Peyer's patch (tissue), 4 donors: ENCODE results near the gene CHRM1. TPM values are rescaled to one million over a fixed set of nuclear protein-coding genes. Genes with fewer than 3 reads are reported as not detected.

Source experiments
- DNase-seq, 3 donors: peaks; one replicate each; pipeline ENCODE4 v3.0.0-alpha.2; 2017 to 2019
- H3K27ac ChIP-seq, 4 donors: fragments of 200-600 bp; sonication (generic); one replicate each; pipeline ENCODE4 v1.5.1; 2016 to 2019
- H3K27me3 ChIP-seq, 2 donors: fragments of 200-600 bp; sonication (generic); one replicate each; pipeline ENCODE4 v1.5.1; 2019
- H3K36me3 ChIP-seq, 3 donors: fragments of 200-600 bp; sonication (generic); one replicate each; pipeline ENCODE4 v1.5.1; 2016 to 2019
- H3K4me1 ChIP-seq, 4 donors: fragments of 200-600 bp; sonication (generic); one replicate each; pipeline ENCODE4 v1.5.1; 2016 to 2019
- H3K4me3 ChIP-seq, 4 donors: fragments of 200-600 bp; sonication (generic); 1 replicate in 3 of 4; 2 replicates in 1 of 4; pipeline ENCODE4 v1.5.1; 2016 to 2019; ENCODE audit warnings: mild to moderate bottlenecking in 1 of 4
- H3K9me3 ChIP-seq, 4 donors: fragments of 200-600 bp; sonication (generic); one replicate each; pipeline ENCODE4 v1.5.1; 2016 to 2019; ENCODE audit warnings: mild to moderate bottlenecking in 1 of 4
- POLR2A ChIP-seq, 2 donors: fragments of 450-650 bp; IDR thresholded peaks; one replicate each; pipeline ENCODE4 v1.5.1; 2017; ENCODE audit warnings: antibody characterized with exemption in 2 of 2, mild to moderate bottlenecking in 2 of 2, moderate library complexity in 2 of 2
- total RNA-seq, 4 donors: library from RNA; depleted of rRNA; stranded (reverse); fragments of >200 nt; gene quantifications; one replicate each; pipeline ENCODE4 v1.1.0, GENCODE V29; 2016
- TF ChIP-seq, protein P1 (sequence below), 6 experiments: fragments of 450-650 bp in 4 of 6; fragments of 200-600 bp in 2 of 6; sonication (generic) in 1 of 6; IDR thresholded peaks; one replicate each; pipeline ENCODE4 v1.5.1; 2017 to 2019; ENCODE audit warnings: antibody characterized with exemption in 6 of 6, mild to moderate bottlenecking in 3 of 6, moderate library complexity in 1 of 6

Gene CHRM1, protein sequence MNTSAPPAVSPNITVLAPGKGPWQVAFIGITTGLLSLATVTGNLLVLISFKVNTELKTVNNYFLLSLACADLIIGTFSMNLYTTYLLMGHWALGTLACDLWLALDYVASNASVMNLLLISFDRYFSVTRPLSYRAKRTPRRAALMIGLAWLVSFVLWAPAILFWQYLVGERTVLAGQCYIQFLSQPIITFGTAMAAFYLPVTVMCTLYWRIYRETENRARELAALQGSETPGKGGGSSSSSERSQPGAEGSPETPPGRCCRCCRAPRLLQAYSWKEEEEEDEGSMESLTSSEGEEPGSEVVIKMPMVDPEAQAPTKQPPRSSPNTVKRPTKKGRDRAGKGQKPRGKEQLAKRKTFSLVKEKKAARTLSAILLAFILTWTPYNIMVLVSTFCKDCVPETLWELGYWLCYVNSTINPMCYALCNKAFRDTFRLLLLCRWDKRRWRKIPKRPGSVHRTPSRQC
- under 1 TPM in 2 of 4 donors, not detected in 2; 0.54 to 0.76 TPM for total RNA-seq

DNA sequence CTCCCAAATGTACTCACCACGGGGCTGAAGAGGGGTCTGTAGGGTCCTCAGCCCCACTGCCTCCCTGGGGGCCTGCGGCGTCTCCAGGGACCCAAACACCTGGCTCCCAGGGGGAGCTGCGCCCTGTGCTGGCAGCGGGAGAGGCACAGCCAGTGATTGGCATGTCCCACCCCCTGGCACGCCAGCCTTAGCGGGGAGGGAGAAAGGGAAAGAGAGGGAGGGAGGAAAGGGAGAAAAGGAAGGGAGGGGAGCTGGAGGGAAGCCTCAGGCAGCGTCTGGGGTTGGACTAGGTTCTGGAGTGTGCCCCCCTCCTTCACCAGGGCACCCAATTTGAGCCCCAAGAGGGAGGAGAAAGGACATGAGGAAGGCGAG lies at the start of gene CHRM1:
Gene CHRM1 (minus strand): TSS at position 163 of the 372 bp plus-strand sequence. CDS start 10,263 bp downstream, outside the sequence.
- H3K27ac ChIP-seq = no peak within 1 kb of the TSS
- peaks cover 0 to 37% of the 10 kb centered on the region in 2 donors for H3K27me3 ChIP-seq
- peak within 1 kb of the TSS in 1 of 4 donors; percentile 22 for H3K4me3 ChIP-seq
- TF ChIP-seq POLR2A (IDR thresholded peaks at IDR 0.05) = no peak
- TF ChIP-seq, protein P1, sequence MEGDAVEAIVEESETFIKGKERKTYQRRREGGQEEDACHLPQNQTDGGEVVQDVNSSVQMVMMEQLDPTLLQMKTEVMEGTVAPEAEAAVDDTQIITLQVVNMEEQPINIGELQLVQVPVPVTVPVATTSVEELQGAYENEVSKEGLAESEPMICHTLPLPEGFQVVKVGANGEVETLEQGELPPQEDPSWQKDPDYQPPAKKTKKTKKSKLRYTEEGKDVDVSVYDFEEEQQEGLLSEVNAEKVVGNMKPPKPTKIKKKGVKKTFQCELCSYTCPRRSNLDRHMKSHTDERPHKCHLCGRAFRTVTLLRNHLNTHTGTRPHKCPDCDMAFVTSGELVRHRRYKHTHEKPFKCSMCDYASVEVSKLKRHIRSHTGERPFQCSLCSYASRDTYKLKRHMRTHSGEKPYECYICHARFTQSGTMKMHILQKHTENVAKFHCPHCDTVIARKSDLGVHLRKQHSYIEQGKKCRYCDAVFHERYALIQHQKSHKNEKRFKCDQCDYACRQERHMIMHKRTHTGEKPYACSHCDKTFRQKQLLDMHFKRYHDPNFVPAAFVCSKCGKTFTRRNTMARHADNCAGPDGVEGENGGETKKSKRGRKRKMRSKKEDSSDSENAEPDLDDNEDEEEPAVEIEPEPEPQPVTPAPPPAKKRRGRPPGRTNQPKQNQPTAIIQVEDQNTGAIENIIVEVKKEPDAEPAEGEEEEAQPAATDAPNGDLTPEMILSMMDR (IDR thresholded peaks at IDR 0.05) = no peak
- H3K36me3 ChIP-seq = no peaks in the 10 kb centered on the region
- H3K4me1 ChIP-seq = peaks cover 4 to 22% (median 11%) of the 10 kb centered on the region in 4 donors
- H3K9me3 ChIP-seq = no peaks in the 10 kb centered on the region
- no peak for DNase-seq

DNA sequence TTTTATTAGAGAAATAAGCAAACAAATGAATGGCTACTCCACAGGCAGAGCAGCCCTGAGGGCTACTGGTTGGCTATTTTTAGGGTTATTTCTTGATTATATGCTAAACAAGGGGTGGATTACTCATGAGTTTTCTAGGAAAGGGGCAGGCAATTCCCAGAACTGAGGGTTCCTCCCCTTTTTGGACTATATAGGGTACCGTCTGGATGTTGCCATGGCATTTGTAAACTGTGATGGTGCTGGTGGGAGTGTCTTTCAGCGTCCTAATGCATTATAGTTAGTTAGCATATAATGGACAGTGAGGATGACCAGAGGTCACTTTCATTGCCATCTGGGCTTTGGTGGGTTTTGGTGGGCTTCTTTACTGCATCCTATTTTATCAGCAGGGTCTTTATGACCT lies 44.4 kb upstream of the CHRM1 start:
- Histone ChIP-seq H3K27me3 (no peaks in the 10 kb centered on the region), H3K4me3 (no peak overlapping the region), H3K27ac (no peak overlapping the region), H3K9me3 (no peaks in the 10 kb centered on the region), H3K36me3 (no peaks in the 10 kb centered on the region), H3K4me1 (no peaks in the 10 kb centered on the region)
- no peak for DNase-seq
- TF ChIP-seq, protein P1 (IDR thresholded peaks at IDR 0.05) = no peak
- no peak for TF ChIP-seq POLR2A (IDR thresholded peaks at IDR 0.05)

GRCh38 chr11:62962391-62962790 lies 41.2 kb upstream of the CHRM1 start:
- Histone ChIP-seq H3K36me3 (no peaks in the 10 kb centered on the region), H3K4me3 (no peak overlapping the region), H3K27me3 (no peaks in the 10 kb centered on the region), H3K4me1 (peaks cover 0 to 13% (median 0%) of the 10 kb centered on the region in 4 donors), H3K9me3 (no peaks in the 10 kb centered on the region), H3K27ac (no peak overlapping the region)
- DNase-seq = no peak
- TF ChIP-seq, protein P1 (IDR thresholded peaks at IDR 0.05) = no peak
- TF ChIP-seq POLR2A (IDR thresholded peaks at IDR 0.05) = no peak

- DNase-seq = peak in 1 of 3 donors; percentile 15
- TF ChIP-seq POLR2A (IDR thresholded peaks at IDR 0.05) = no peak
- no peak overlapping the region for H3K4me3 ChIP-seq
Measured at GRCh38 chr11:62961017-62961570, 39.9 kb upstream of the CHRM1 start.

DNA sequence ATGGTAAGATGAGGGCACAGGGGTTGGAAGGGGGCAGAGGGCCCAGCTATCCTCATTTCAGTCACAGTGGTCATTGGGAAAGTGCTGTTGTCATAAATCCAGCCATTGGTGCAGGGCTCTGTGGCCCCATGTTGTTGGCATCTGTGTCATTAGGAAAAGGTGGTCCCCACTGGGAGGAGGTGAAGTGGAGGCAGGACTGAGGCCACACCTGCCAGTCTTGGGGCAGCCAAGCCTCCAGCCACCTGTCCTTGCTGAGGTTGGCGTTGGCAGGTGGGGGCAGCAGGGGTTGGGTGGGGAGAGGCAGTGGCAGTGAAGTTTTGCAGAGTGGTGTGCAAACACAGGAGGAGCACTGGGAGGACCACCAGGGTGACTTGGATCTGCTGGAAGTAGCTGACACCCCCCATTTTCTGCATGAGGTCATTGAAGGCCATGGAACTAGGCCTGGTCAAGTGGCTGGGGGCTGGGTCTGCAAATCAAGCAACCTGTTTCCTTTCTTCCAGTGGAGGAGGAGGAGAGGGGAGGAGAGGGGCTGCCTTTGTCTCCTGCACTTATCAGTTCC lies 38.3 kb upstream of the CHRM1 start:
- H3K27me3 ChIP-seq = no peaks in the 10 kb centered on the region
- DNase-seq = peak in 1 of 3 donors; percentile 17

More at GRCh38 chr11:62961017-62961570, 39.9 kb upstream of the CHRM1 start:
- H3K27me3 ChIP-seq = no peaks in the 10 kb centered on the region
- no peak overlapping the region for H3K27ac ChIP-seq
- no peaks in the 10 kb centered on the region for H3K9me3 ChIP-seq
- H3K4me1 ChIP-seq = peaks cover 0 to 13% (median 0%) of the 10 kb centered on the region in 4 donors
- no peaks in the 10 kb centered on the region for H3K36me3 ChIP-seq

More for the DNA sequence above, 38.3 kb upstream of the CHRM1 start:
- H3K36me3 ChIP-seq = no peaks in the 10 kb centered on the region
- H3K9me3 ChIP-seq = no peaks in the 10 kb centered on the region
- no peak overlapping the region for H3K4me3 ChIP-seq
- H3K27ac ChIP-seq = peak overlapping the region in 1 of 4 donors; percentile 52
- TF ChIP-seq, protein P1 (IDR thresholded peaks at IDR 0.05) = no peak
- no peak for TF ChIP-seq POLR2A (IDR thresholded peaks at IDR 0.05)
- peaks cover 0 to 13% (median 0%) of the 10 kb centered on the region in 4 donors for H3K4me1 ChIP-seq
